Frontal cortex (tissue), 4 donors: ENCODE data around the gene SPNS3. TPM values are rescaled to one million over a fixed set of nuclear protein-coding genes. Genes with fewer than 3 reads are reported as not detected.

Source experiments
- DNase-seq, 2 donors: peaks; one replicate each; pipeline ENCODE4 v3.0.0; 2012; ENCODE audit warnings: low spot score in 2 of 2
- FAIRE-seq: peaks from 2 replicates; lab custom pipeline; 2012; peaks lifted over from hg19 to GRCh38; lab: Jason Lieb, UNC
- total RNA-seq: library from RNA; depleted of rRNA; stranded (reverse); fragments of >200 nt; gene quantifications from one replicate; pipeline ENCODE4 v1.2.3, GENCODE V29; 2014
- donor health status: control.
- donor health status: control.
- donor health status: control.

SPNS3 gene
- total RNA-seq, 1 donor from 2014 or later: 0.41 TPM

DNA sequence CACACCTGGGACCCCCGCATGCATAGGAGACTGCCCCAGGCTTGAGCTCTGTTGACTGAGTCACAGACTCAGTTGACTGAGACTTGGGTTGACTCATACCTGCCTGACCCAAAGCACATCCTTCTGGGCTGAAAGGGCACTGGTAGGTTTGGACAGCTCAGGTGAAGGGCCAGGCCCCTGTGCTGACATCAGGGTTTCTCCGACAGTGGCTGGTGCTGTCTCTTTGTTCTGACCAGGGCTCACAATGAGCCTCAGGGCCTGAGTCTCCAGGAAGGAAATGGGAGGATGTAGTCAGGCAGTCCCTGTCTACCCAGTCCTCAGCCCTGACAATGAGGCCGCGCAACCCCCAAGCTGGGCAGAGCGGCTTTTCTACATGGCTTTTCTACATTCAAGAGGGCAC is 71.4 kb downstream of the SPNS3 start:
- DNase-seq: no peak
- FAIRE-seq: no peak

GRCh38 chr17:4506175-4506813 is 72.6 kb downstream of the SPNS3 start:
- FAIRE-seq (no peak), DNase-seq (no peak)

DNA sequence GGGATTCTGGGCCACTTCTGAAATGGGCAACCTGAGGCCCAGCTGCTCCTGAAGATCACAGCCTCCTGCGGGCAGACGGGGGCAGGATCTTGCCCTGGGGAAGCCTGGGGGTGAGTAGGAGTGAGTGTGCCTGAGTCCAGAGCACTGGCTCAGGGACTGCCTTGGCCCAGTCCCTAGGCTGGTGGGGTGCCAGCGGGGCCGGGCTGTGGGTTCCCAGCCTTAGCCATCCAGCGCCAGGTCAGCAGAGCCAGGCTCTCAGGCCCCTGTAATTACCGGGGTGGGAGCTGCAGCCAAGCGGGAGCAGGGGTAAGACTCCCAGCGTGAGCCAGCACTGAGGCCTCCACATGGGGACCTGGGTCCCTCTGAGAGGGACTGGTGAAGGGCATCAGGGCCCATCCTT is 73.2 kb downstream of the SPNS3 start:
- no peak for DNase-seq
- FAIRE-seq: no peak

- no peak for DNase-seq
- no peak for FAIRE-seq
Measured at GRCh38 chr17:4507361-4508111, 73.8 kb downstream of the SPNS3 start.

GRCh38 chr17:4508207-4508606 is 74.5 kb downstream of the SPNS3 start:
- FAIRE-seq: no peak
- DNase-seq: no peak

DNA sequence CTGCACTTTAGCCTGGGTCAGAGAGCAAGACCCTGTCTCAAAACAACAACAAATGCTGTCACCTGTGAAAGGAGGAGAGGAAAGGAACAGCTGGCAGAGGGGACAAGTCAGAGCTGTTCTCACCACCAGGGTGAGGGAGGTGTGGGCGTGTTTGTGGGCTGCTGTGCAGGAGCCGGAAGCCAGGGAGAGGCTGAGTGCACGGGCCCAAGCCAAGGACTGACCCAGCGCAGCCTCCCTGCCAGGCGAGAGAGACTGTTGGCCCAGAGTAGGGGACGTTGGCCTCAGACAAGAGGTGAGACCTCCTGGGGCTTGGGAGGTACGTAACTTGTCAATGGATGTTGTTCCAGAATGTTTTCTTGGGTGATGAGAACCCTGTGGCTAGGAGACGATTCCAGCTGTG is 75.7 kb downstream of the SPNS3 start:
- DNase-seq: no peak
- no peak for FAIRE-seq

- FAIRE-seq: no peak
- no peak for DNase-seq
Measured at GRCh38 chr17:4509923-4510617, 76.3 kb downstream of the SPNS3 start.

- FAIRE-seq (no peak), DNase-seq (no peak)
Measured at GRCh38 chr17:4510618-4510941, 76.8 kb downstream of the SPNS3 start.

DNA sequence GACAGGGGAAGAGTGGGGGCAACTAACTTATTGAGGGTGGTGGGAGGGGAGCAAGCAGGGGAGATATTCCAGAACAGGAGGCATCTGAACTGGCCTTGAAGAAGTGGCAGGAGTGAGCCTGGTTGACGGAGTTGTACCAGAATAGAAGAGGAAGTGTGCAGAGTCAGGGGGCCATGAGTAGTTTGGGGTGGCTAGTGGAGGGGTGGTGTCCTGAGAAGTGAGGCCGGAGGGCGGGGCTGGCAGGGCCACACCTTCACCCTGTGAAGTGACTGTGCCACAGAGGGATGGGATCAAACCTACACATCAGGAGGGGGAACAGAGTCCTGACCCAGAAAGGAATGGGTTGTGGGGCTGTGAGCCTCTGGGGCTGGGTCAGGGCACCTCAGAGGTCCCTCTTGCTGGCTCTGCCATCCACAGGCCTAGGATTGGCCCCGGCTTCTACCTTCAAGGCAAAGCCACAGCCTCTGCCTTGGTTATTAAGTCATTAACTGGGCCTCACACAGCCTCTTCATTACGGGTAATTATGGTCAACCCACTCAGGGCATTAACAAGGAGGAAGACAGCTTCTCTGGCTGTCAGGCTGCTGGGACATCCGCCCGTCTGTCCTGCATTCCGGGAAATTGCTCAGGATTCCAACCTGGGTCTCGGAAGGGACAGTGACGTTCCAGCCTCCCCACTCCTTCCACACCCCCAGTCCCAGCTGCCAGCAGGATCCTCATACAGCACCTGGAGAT is 77.6 kb downstream of the SPNS3 start:
- no peak for FAIRE-seq
- no peak for DNase-seq

DNA sequence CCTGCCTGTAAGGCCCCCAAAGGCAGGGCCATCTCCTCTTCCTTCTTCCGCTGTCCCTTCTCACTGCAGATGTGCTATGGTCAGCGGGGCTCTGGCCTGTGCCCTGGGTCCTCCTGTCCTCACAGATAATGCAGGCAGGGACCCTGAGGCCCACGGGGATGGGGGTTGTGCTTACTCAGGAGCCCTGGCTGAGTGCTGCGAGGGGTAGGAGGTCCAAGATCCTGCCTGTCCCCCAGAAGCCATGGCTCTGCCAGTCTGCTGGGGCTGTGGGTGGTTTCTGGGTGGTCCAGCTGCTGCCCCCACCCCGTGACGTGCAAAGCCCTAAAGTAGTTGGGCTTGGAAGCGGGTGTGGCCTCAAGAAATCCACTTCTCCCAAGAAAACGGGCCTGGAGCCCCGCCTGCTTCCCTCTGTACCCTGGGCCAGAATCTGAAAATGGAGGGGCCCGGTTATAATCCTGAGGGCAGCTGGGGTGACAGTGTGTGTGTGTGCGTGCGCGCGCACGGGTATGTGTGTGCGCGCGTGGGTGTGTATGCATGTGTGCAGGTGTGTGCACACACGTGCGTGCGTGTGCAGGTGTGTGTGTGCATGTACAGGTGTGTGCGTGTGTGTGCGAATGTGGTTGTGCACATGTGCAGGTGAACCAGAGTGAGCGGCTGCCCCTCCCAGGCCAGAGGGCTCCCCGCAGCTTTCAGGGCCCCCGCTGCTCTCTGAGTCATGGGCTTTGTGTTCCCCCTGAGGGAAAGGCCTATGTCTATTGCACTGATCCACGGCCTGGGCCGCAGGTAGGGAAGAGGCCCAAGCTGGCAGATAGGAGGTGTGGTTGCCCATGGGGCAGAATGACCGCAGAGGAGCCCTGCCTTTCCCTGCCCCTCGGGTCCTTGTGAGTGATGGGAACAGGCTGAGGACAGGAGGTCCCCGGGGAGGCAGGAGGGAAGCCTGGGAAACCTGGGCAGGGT is 78.7 kb downstream of the SPNS3 start:
- DNase-seq (no peak), FAIRE-seq (no peak)

GRCh38 chr17:4513113-4514032 is 79.6 kb downstream of the SPNS3 start:
- no peak for DNase-seq
- FAIRE-seq: no peak

GRCh38 chr17:4514206-4514605 is 80.5 kb downstream of the SPNS3 start:
- FAIRE-seq (no peak), DNase-seq (no peak)

- FAIRE-seq (no peak), DNase-seq (no peak)
Measured at GRCh38 chr17:4514779-4515178, 81.0 kb downstream of the SPNS3 start.

- no peak for FAIRE-seq
- no peak for DNase-seq
Measured at GRCh38 chr17:4515501-4515900, 81.8 kb downstream of the SPNS3 start.

DNA sequence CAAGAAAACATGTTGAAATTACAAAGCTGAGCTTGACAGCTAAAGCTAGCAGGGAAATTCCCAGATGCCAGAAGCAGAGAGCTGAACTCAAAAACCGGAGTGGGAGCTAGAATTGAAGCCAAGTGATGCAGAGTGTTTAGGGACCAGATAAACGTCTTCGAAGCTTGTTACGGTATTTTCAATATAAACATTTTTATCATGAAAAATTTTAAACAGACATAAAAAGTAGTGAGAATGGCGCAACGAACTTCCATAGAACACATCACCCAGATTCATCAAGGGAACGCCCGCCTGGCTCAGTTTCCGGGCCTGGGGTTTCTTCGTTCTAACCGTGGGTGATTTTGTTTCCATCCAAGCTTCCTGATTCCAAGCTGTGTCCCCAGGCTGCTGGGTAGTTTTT is 83.0 kb downstream of the SPNS3 start:
- no peak for FAIRE-seq
- no peak for DNase-seq

DNA sequence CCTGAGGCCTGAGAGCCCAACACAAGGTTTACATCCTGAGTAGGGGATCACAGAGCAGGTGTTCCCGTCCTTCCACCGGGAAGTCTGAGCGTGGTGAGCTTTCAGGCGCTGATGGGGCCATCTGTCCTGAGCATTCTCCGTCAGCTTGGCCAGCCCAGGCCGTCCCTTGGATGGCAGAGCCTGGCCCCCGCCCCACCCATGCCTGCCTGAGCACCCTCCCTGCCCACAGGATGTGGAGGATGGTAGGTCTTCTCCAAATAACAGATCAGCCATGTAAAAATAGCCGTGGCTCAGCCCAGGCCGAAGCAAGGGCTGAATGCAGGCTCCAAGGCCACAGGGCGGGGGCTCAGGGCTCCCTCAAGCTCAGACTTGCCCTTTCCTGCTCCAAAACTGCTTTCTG is 85.2 kb downstream of the SPNS3 start:
- no peak for FAIRE-seq
- DNase-seq: no peak

GRCh38 chr17:4519361-4519788 is 85.6 kb downstream of the SPNS3 start:
- no peak for DNase-seq
- FAIRE-seq: no peak

DNA sequence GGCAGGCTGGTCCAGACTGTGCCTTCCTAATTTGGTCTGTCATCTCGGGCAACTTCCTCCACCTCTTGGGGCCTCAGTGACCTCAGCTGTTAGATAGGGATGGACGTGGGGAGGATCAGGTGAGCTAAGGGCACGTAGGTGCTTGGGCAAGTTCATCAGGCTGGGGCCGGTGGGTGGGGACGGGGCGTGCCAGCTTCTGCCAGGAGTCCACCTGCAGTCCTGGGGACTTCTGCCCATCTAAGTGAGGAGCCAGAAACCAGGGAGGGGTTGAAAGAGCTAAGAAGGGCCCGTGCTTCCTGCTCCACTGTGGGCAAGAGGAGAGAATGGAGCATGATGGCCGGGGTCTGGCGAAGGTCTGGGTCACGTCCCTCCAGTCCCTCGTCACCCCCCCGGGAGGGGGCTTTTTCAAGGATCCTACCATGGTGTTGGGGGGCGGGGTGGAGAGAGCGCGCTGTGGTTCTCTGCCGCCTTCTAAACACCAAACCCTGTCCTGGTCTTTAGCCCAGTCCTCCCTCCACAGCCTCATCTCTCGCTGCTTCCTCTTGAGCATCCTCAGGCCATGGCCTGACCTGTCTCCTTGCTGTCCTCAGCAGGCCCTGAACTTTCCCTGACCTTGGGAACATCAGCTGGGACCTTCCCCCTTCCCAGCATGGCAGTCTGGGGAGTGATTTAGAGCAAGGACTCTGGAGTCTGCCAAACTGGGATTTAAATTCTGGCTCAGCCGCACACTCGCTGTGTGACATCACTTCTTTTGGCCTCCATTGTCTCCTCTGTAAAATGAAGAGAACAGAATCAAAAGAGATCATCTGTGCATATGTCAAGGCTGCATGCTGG is 86.5 kb downstream of the SPNS3 start:
- no peak for FAIRE-seq
- DNase-seq: no peak
